Right atrium auricular region (tissue), 2 donors: ENCODE measurements around the gene INTS4. TPM values are rescaled to one million over a fixed set of nuclear protein-coding genes. Genes with fewer than 3 reads are reported as not detected.
"Not testable (repeated sequence)": the region's sequence is repeated elsewhere in the genome, so short reads cannot be mapped to it uniquely, and the experiment has no call there.

Experiments
- DNase-seq: peaks from one replicate; pipeline ENCODE4 v3.0.0-alpha.2; 2019; ENCODE audit warnings: low spot score
- H3K27ac ChIP-seq, 2 donors: fragments of 200-600 bp; sonication (generic); 1 replicate in 1 of 2; 2 replicates in 1 of 2; pipeline ENCODE4 v1.5.1; 2016 to 2019
- H3K27me3 ChIP-seq, 2 donors: fragments of 200-600 bp; sonication (generic); one replicate each; pipeline versions ENCODE4 v1.5.1 to v1.6.0; 2017 to 2019
- H3K36me3 ChIP-seq: fragments of 200-600 bp; sonication (generic); one replicate; pipeline ENCODE4 v1.5.1; 2016
- H3K4me1 ChIP-seq, 2 donors: fragments of 200-600 bp; sonication (generic); one replicate each; pipeline versions ENCODE4 v1.5.1 to v1.6.0; 2017 to 2019
- H3K4me3 ChIP-seq, 2 donors: fragments of 200-600 bp; sonication (generic); 1 replicate in 1 of 2; 2 replicates in 1 of 2; pipeline ENCODE4 v1.5.1; 2017 to 2019; ENCODE audit warnings: mild to moderate bottlenecking in 1 of 2, moderate library complexity in 1 of 2
- H3K9me3 ChIP-seq, 2 donors: fragments of 200-600 bp; sonication (generic); one replicate each; pipeline ENCODE4 v1.5.1; 2019
- total RNA-seq, 2 donors: library from RNA; depleted of rRNA; stranded (reverse); fragments of >200 nt; gene quantifications; one replicate each; pipeline ENCODE4 v1.1.0, GENCODE V29; 2016
- TF ChIP-seq, protein P1 (sequence below), 2 donors: fragments of 200-600 bp; sonication (generic); IDR thresholded peaks; one replicate each; pipeline ENCODE4 v1.5.1; 2019; ENCODE audit warnings: antibody characterized with exemption in 2 of 2

INTS4 gene, protein sequence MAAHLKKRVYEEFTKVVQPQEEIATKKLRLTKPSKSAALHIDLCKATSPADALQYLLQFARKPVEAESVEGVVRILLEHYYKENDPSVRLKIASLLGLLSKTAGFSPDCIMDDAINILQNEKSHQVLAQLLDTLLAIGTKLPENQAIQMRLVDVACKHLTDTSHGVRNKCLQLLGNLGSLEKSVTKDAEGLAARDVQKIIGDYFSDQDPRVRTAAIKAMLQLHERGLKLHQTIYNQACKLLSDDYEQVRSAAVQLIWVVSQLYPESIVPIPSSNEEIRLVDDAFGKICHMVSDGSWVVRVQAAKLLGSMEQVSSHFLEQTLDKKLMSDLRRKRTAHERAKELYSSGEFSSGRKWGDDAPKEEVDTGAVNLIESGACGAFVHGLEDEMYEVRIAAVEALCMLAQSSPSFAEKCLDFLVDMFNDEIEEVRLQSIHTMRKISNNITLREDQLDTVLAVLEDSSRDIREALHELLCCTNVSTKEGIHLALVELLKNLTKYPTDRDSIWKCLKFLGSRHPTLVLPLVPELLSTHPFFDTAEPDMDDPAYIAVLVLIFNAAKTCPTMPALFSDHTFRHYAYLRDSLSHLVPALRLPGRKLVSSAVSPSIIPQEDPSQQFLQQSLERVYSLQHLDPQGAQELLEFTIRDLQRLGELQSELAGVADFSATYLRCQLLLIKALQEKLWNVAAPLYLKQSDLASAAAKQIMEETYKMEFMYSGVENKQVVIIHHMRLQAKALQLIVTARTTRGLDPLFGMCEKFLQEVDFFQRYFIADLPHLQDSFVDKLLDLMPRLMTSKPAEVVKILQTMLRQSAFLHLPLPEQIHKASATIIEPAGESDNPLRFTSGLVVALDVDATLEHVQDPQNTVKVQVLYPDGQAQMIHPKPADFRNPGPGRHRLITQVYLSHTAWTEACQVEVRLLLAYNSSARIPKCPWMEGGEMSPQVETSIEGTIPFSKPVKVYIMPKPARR
- 10 to 100 TPM in 1 of 2 donors, 1 to 10 TPM in 1; 9.9 to 12.3 TPM for total RNA-seq

DNA sequence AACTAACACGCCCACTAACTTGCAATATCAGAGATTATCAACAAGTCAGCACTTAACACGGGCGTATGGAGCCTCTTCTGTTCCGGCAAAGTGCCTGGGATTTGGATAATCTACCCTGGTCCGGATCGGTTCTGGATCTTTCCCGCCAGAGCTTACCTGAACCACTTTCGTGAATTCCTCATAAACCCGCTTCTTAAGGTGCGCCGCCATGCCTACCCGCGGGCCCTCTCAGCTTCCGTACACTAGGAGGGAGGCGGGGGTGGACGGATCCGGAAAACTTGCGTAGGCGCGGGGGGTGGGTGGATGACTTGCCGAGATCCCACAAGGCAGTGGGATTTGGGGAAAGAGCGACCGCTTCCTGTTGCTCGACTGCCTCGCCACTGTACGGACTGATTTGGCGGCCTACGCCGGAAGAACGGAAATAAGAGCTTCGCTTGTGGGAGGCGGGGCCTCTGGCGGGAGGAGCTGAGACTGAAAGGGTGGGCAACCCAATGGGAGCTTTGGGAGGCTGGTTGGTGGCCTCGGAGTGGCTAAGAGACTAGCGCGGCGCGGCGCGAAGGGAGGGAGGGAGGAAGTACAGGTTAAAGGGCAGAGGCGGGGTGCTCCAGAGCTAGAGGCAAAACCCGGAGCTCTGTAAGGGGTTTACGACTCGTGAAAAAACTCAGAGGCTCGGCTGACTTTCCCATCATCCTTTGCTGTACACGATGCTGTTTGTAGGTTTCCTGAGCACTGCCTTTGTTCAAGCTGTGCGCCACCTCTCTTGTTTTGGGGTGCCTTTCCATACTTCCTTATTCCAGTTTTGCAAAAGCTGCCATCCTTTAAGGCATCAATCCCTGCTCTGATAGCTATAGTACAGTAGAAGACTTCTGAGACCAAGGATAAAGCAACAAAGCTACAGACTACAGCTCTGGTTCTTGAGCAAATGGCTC lies at the start of gene INTS4:
Gene INTS4, minus strand, starts transcription at position 235 of the 929 bp plus-strand sequence. Its CDS starts 25 bp downstream, at position 210.
- H3K36me3 ChIP-seq = peaks cover 5% of the 10 kb centered on the region

DNA sequence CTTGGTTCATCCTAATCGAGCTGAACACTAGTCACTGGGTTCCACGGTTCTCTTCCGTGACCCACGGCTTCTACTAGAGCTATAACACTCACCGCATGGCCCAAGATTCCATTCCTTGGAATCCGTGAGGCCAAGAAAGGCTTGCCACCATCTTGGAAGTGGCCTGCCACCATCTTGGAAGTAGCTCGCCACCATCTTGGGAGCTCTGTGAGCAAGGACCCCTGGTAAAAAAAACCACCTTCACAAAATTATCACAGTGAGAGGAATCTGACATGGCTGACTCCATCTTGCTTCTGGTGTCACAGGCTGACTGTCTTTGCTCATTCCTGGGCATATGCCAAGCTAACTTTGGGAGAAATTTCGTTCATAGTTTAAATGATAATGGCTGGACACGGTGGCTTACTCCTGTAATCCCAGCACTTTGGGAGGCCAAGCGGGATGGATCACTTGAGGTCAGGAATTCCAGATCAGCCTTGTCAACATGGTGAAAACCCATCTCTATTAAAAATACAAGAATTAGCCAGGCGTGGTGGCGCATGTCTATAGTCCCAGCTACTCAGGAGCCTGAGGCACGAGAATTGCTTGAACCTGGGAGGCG lies 47.5 kb upstream of the INTS4 start:
- Histone ChIP-seq H3K27me3 (no peaks in the 10 kb centered on the region), H3K4me3 (no peak overlapping the region), H3K36me3 (no peaks in the 10 kb centered on the region), H3K4me1 (peaks cover 0 to 24% of the 10 kb centered on the region in 2 donors), H3K9me3 (no peaks in the 10 kb centered on the region), H3K27ac (no peak overlapping the region)
- TF ChIP-seq, protein P1, sequence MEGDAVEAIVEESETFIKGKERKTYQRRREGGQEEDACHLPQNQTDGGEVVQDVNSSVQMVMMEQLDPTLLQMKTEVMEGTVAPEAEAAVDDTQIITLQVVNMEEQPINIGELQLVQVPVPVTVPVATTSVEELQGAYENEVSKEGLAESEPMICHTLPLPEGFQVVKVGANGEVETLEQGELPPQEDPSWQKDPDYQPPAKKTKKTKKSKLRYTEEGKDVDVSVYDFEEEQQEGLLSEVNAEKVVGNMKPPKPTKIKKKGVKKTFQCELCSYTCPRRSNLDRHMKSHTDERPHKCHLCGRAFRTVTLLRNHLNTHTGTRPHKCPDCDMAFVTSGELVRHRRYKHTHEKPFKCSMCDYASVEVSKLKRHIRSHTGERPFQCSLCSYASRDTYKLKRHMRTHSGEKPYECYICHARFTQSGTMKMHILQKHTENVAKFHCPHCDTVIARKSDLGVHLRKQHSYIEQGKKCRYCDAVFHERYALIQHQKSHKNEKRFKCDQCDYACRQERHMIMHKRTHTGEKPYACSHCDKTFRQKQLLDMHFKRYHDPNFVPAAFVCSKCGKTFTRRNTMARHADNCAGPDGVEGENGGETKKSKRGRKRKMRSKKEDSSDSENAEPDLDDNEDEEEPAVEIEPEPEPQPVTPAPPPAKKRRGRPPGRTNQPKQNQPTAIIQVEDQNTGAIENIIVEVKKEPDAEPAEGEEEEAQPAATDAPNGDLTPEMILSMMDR (IDR thresholded peaks at IDR 0.05) = no peak
- DNase-seq = no peak

More for the DNA sequence above, at the start of gene INTS4:
- Histone ChIP-seq H3K9me3 (no peaks in the 10 kb centered on the region), H3K27me3 (no peaks in the 10 kb centered on the region), H3K4me1 (peaks cover 0 to 20% of the 10 kb centered on the region in 2 donors), H3K4me3 (peak within 1 kb of the TSS; percentile 55 to 65), H3K27ac (peak within 1 kb of the TSS; percentile 78 to 87)
- TF ChIP-seq, protein P1 (IDR thresholded peaks at IDR 0.05) = no peak
- peak; percentile 98 for DNase-seq

DNA sequence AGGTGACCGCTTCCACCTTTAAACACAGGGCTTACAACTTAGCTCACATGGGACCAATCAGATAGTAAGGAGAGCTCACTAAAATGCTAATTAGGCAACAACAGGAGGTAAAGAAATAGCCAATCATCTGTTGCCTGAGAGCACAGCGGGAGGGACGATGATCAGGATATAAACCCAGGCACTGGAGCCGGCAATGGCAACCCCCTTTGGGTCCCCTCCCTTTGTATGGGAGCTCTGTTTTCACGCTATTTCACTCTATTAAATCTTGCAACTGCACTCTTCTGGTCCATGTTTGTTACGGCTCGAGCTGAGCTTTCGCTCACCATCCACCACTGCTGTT lies 46.9 kb upstream of the INTS4 start:
- not testable (repeated sequence) for H3K27ac ChIP-seq

DNA sequence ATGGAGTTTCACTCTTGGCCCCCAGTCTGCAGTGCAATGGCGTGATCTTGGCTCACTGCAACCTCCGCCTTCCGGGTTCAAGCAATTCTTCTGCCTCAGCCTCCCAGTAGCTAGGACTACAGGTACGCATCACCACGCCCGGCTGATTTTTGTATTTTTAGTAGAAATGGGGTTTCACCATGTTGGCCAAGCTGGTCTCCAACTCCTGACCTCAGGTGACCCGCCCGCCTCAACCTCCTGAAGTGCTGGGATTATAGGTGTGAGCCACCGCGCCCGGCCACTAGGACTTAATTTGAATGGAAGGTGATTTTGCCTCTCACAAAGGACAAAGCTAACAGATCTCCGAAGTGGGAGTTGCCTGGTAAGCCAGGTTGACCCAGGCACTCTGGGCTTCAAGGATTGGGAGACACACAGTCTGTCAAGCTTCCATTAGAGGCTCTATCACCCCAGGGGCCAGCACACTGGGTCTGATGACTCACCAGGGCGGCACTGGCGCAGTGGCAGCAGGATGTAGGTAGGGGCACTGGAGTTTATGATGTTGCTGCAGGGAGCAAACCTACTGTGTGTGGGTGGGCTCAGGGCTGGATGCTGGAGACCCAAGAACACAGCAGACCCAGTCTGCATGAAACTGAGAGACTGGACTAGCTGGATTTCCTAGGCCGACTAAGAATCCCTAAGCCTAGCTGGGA lies 46.4 kb upstream of the INTS4 start:
- H3K4me1 ChIP-seq = peaks cover 0 to 23% of the 10 kb centered on the region in 2 donors
- DNase-seq = no peak
- no peaks in the 10 kb centered on the region for H3K27me3 ChIP-seq
- no peaks in the 10 kb centered on the region for H3K36me3 ChIP-seq
- no peak overlapping the region for H3K4me3 ChIP-seq
- TF ChIP-seq, protein P1 (IDR thresholded peaks at IDR 0.05) = no peak
- H3K9me3 ChIP-seq = no peaks in the 10 kb centered on the region
- H3K27ac ChIP-seq = peak overlapping the region; percentile 51 to 55

More for the DNA sequence above, 46.9 kb upstream of the INTS4 start:
- H3K9me3 ChIP-seq, DNase-seq, H3K36me3 ChIP-seq, H3K27me3 ChIP-seq, H3K4me3 ChIP-seq: not testable (repeated sequence)
- H3K4me1 ChIP-seq = peaks cover 0 to 24% of the 10 kb centered on the region in 2 donors

DNA sequence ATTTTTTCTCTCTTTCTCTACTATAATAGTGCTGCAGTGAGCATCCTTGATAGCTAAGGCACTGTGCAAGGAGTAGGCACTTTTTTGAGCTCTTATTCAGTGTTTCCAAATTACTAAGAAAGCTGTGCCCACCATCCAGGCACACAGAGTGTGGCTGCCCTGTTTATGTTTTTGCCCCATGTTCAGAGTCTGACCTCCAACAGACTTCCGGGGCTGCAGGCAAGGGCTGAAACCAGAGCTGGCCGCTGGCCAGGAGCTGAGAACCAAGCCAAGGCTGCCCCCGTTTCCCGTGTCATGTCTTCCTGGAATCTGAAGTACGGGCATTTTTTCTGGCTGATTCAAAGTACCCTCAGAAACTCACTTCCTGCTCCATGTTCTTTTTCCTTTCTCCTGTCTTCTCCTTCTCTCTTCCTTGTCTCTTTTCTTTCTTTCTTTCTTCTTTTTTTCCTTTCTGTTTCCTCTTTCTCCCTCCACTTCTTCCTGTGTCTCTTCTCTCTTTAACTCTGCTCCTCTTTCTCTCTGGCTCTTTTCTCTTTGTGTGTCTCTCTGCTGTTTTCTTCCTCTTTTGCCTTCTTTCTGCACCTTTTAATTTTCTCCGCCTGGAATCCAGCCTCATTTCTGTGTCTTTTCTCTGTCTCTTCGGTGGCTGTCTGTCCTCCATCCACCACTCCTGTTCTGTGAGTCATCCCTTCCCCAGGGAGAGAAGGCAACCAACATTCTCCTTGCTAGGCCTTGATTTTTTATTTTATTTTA lies 45.6 kb upstream of the INTS4 start:
- H3K4me1 ChIP-seq = peaks cover 0 to 15% of the 10 kb centered on the region in 2 donors
- peak overlapping the region; percentile 51 to 55 for H3K27ac ChIP-seq
- TF ChIP-seq, protein P1 (IDR thresholded peaks at IDR 0.05) = no peak
- no peaks in the 10 kb centered on the region for H3K36me3 ChIP-seq
- H3K4me3 ChIP-seq = peak overlapping the region in 1 of 2 donors; percentile 16
- H3K9me3 ChIP-seq = no peaks in the 10 kb centered on the region
- peak; percentile 62 for DNase-seq
- no peaks in the 10 kb centered on the region for H3K27me3 ChIP-seq
